Omental fat pad (tissue), 4 donors: ENCODE results near the gene APRT. TPM values are rescaled to one million over a fixed set of nuclear protein-coding genes. Genes with fewer than 3 reads are reported as not detected.
A peak's percentile ranks its signal among the peaks of the same experiment; 100 is the strongest.

Source experiments
- ATAC-seq: fragments of 150-250 bp; one replicate; pipeline ENCODE4 v1.9.1; 2016; ENCODE audit warnings: mild to moderate bottlenecking, moderate library complexity; ENCODE audit not compliant: low FRiP score
- DNase-seq: peaks from one replicate; pipeline ENCODE4 v3.0.0-alpha.2; 2019; ENCODE audit warnings: low spot score
- CTCF ChIP-seq, 3 donors: fragments of 450-650 bp; IDR thresholded peaks; one replicate each; pipeline ENCODE4 v1.5.1; 2016 to 2017; ENCODE audit warnings: antibody characterized with exemption in 3 of 3, mild to moderate bottlenecking in 3 of 3, moderate library complexity in 2 of 3
- total RNA-seq, 4 donors: library from RNA; depleted of rRNA; stranded (reverse); fragments of >200 nt; gene quantifications; one replicate each; pipeline ENCODE4 v1.1.0, GENCODE V29; 2016

The APRT gene
- total RNA-seq, 4 donors from 2014 or later, result 94.4 to 127 (median 115) TPM

- ATAC-seq (peak; percentile 50), DNase-seq (no peak)
- peak in 1 of 3 donors; percentile 81 for TF ChIP-seq CTCF (IDR thresholded peaks at IDR 0.05)
Measured at GRCh38 chr16:88785106-88785924, 26.4 kb downstream of the APRT start, which contains the start of gene PIEZO1. TSS of gene PIEZO1 (minus strand) at chr16:88785220. CDS start at chr16:88784964, 256 bp downstream.

- TF ChIP-seq CTCF (IDR thresholded peaks at IDR 0.05), result no peak
- DNase-seq (no peak), ATAC-seq (peak; percentile 27)
Measured at GRCh38 chr16:88784856-88785105, 26.9 kb downstream of the APRT start.

GRCh38 chr16:88784074-88784855, 27.5 kb downstream of the APRT start:
- no peak for TF ChIP-seq CTCF (IDR thresholded peaks at IDR 0.05)
- DNase-seq (no peak), ATAC-seq (peak; percentile 56)

- DNase-seq, result no peak
- no peak for TF ChIP-seq CTCF (IDR thresholded peaks at IDR 0.05)
- no peak for ATAC-seq
Measured at GRCh38 chr16:88783391-88784073, 28.2 kb downstream of the APRT start.

GRCh38 chr16:88782454-88783390, 29.0 kb downstream of the APRT start:
- ATAC-seq (peak; percentile 70), DNase-seq (no peak)
- no peak for TF ChIP-seq CTCF (IDR thresholded peaks at IDR 0.05)
